IMR-90 (cell line): ENCODE results near the gene SMC4. TPM values are rescaled to one million over a fixed set of nuclear protein-coding genes. Genes with fewer than 3 reads are reported as not detected.

Source experiments
- ATAC-seq: fragments of 200-7000 bp; cut with Tn5 transposase; 2 replicates; pipeline ENCODE4 v1.9.1; 2020; ENCODE audit warnings: low read depth, mild to moderate bottlenecking, moderate library complexity
- BruUV-seq: library from RNA; stranded (reverse); fragments of 400-500 nt; replicated peaks from 2 replicates; lab custom pipeline; 2021; lab: Mats Ljungman, UMichigan
- CTCF ChIA-PET: fragments of 300-600 bp; formaldehyde crosslinking; extraction: SDS; loops from one replicate; lab custom pipeline; 2021; ENCODE audit warnings: antibody characterized with exemption; lab: Yijun Ruan, JAX
- POLR2A ChIA-PET: fragments of 300-600 bp; sonication (Branson Sonifier 250); formaldehyde crosslinking; loops from one replicate; lab custom pipeline; 2022; ENCODE audit warnings: antibody characterized with exemption; ENCODE audit not compliant: unreplicated experiment; lab: Charles Lee
- DNase-seq: peaks from one replicate; pipeline ENCODE4 v3.0.0; 2013
- H2AFZ ChIP-seq: replicated peaks from 2 replicates; pipeline ENCODE3; 2013; ENCODE audit warnings: low read length, mild to moderate bottlenecking; ENCODE audit not compliant: poor library complexity
- H2AK5ac ChIP-seq: 2 replicates; pipeline ENCODE4 v1.6.1; 2013; ENCODE audit warnings: low read depth, low read length, inconsistent platforms
- H2AK9ac ChIP-seq: replicated peaks from 2 replicates; pipeline ENCODE3; 2013; ENCODE audit warnings: mild to moderate bottlenecking, low read depth, low read length, moderate library complexity; ENCODE audit not compliant: poor library complexity
- H2BK120ac ChIP-seq: 2 replicates; pipeline ENCODE4 v1.6.1; 2013; ENCODE audit warnings: low read depth, low read length, inconsistent platforms
- H2BK15ac ChIP-seq: 3 replicates; pipeline ENCODE4 v1.6.1; 2013; ENCODE audit warnings: low read depth, low read length, inconsistent platforms
- H2BK20ac ChIP-seq: 2 replicates; pipeline ENCODE4 v1.6.1; 2013; ENCODE audit warnings: low read depth, mild to moderate bottlenecking, inconsistent platforms, low read length, moderate library complexity
- H2BK5ac ChIP-seq: 2 replicates; pipeline ENCODE4 v1.6.1; 2013; ENCODE audit warnings: mild to moderate bottlenecking, low read depth, low read length, inconsistent platforms; ENCODE audit not compliant: poor library complexity, severe bottlenecking
- H3K14ac ChIP-seq: replicated peaks from 2 replicates; pipeline ENCODE4 v1.6.1; 2013; ENCODE audit warnings: low read depth, low read length, inconsistent platforms
- H3K18ac ChIP-seq: 2 replicates; pipeline ENCODE4 v1.6.1; 2013; ENCODE audit warnings: low read depth, low read length, control low read depth
- H3K23ac ChIP-seq: 2 replicates; pipeline ENCODE4 v1.6.1; 2013; ENCODE audit warnings: low read depth, low read length, inconsistent platforms
- H3K27ac ChIP-seq: 2 replicates; pipeline ENCODE4 v1.5.1; 2013; ENCODE audit warnings: mild to moderate bottlenecking, control low read depth, low read length; ENCODE audit not compliant: insufficient read depth
- H3K27me3 ChIP-seq: 2 replicates; pipeline ENCODE4 v1.6.1; 2013; ENCODE audit warnings: low read length; ENCODE audit not compliant: control insufficient read depth, insufficient read depth
- H3K36me3 ChIP-seq: 2 replicates; pipeline ENCODE4 v1.6.1; 2013; ENCODE audit warnings: low read length, mixed read lengths; ENCODE audit not compliant: control insufficient read depth, insufficient read depth
- H3K4ac ChIP-seq: 2 replicates; pipeline ENCODE4 v1.6.1; 2013; ENCODE audit warnings: low read depth, low read length, inconsistent platforms
- H3K4me1 ChIP-seq: 2 replicates; pipeline ENCODE4 v1.6.1; 2013; ENCODE audit warnings: low read length, mixed read lengths; ENCODE audit not compliant: control insufficient read depth, insufficient read depth
- H3K4me2 ChIP-seq: 2 replicates; pipeline ENCODE4 v1.6.1; 2013; ENCODE audit warnings: low read depth, mild to moderate bottlenecking, control low read depth, low read length, moderate library complexity
- H3K4me3 ChIP-seq: 2 replicates; pipeline ENCODE4 v1.5.1; 2013; ENCODE audit warnings: low read depth, mild to moderate bottlenecking, control low read depth, low read length, moderate library complexity; ENCODE audit not compliant: insufficient read depth
- H3K56ac ChIP-seq: 2 replicates; pipeline ENCODE4 v1.6.1; 2013; ENCODE audit warnings: low read length, inconsistent platforms; ENCODE audit not compliant: insufficient read depth; ENCODE audit errors: extremely low read depth
- H3K79me1 ChIP-seq, 2 experiments: 2 replicates each; pipeline ENCODE4 v1.6.1; 2013; ENCODE audit warnings: low read length in 2 of 2, inconsistent platforms in 1 of 2, low read depth in 1 of 2
- H3K9ac ChIP-seq: 2 replicates; pipeline ENCODE4 v1.6.1; 2013; ENCODE audit warnings: low read depth, low read length, control low read depth
- H3K9me1 ChIP-seq: 2 replicates; pipeline ENCODE4 v1.6.1; 2013; ENCODE audit warnings: low read length, inconsistent platforms; ENCODE audit not compliant: insufficient read depth
- H3K9me3 ChIP-seq: 2 replicates; pipeline ENCODE4 v1.6.1; 2013; ENCODE audit warnings: low read length; ENCODE audit not compliant: control insufficient read depth, insufficient read depth
- H4K20me1 ChIP-seq: 2 replicates; pipeline ENCODE4 v1.6.1; 2013; ENCODE audit warnings: low read length, inconsistent platforms; ENCODE audit not compliant: insufficient read depth
- H4K5ac ChIP-seq: 2 replicates; pipeline ENCODE4 v1.6.1; 2013; ENCODE audit warnings: mild to moderate bottlenecking, low read depth, low read length, control low read depth
- H4K8ac ChIP-seq, 2 experiments: 2 replicates each; pipeline ENCODE4 v1.6.1; 2013; ENCODE audit warnings: low read depth in 2 of 2, low read length in 2 of 2, control low read depth in 1 of 2, inconsistent platforms in 1 of 2
- H4K91ac ChIP-seq: 2 replicates; pipeline ENCODE4 v1.6.1; 2013; ENCODE audit warnings: low read depth, low read length, inconsistent platforms; ENCODE audit not compliant: insufficient read depth
- BHLHE40 ChIP-seq: fragments of 150-350 bp; IDR thresholded peaks from 2 replicates; pipeline ENCODE4 v1.6.1; 2016; ENCODE audit warnings: mild to moderate bottlenecking, low read depth, low read length
- CHD1 ChIP-seq: IDR thresholded peaks from 2 replicates; pipeline ENCODE4 v1.6.1; 2012; ENCODE audit warnings: low read depth, low read length, improper control_type of control experiment
- CTCF ChIP-seq: conservative IDR thresholded peaks from 2 replicates; pipeline ENCODE4 v1.5.1; 2012; ENCODE audit warnings: mild to moderate bottlenecking, low read depth, low read length, improper control_type of control experiment
- ELK1 ChIP-seq: fragments of 150-350 bp; IDR thresholded peaks from 2 replicates; pipeline ENCODE4 v1.6.1; 2016; ENCODE audit warnings: low read depth, mild to moderate bottlenecking, low read length, moderate library complexity, borderline replicate concordance
- FOS ChIP-seq: fragments of 150-350 bp; IDR thresholded peaks from 2 replicates; pipeline ENCODE4 v1.6.1; 2016; ENCODE audit warnings: low read depth, low read length
- MAZ ChIP-seq: IDR thresholded peaks from 2 replicates; pipeline ENCODE4 v1.6.1; 2012; ENCODE audit warnings: low read depth, mild to moderate bottlenecking, low read length, improper control_type of control experiment, moderate library complexity, borderline replicate concordance
- NFE2L2 ChIP-seq: fragments of 150-350 bp; IDR thresholded peaks from 2 replicates; pipeline ENCODE4 v1.6.1; 2016; ENCODE audit warnings: low read depth, mild to moderate bottlenecking, low read length
- POLR2A ChIP-seq: IDR thresholded peaks from 2 replicates; pipeline ENCODE4 v1.6.1; 2012; ENCODE audit warnings: mild to moderate bottlenecking, low read depth, low read length
- RFX5 ChIP-seq: IDR thresholded peaks from 2 replicates; pipeline ENCODE4 v1.8.0; 2012; ENCODE audit warnings: low read depth, mild to moderate bottlenecking, low read length, moderate library complexity
- WGBS, 2 experiments: methylation state at CpG; one replicate each; pipeline versions ENCODE4 v1.1.5 to v1.1.7; 2013; ENCODE audit warnings: missing lambda C conversion rate in 2 of 2; ENCODE audit not compliant: insufficient read length in 1 of 2; ENCODE audit errors: extremely low coverage in 2 of 2; 5-methylcytosine and 5-hydroxymethylcytosine counted together
- dilution Hi-C: fragments of 300-500 bp; cut with HindIII; formaldehyde crosslinking; loops from one replicate; pipeline ENCODE4 v1.14.3; 2018; ENCODE audit warnings: low sequenced_read_pairs; ENCODE audit not compliant: unreplicated experiment
- in situ Hi-C: fragments of 300-500 bp; cut with MboI; formaldehyde crosslinking; loops from 3 replicates; pipeline ENCODE4 v1.14.3; 2019; ENCODE audit warnings: low sequenced_read_pairs, inconsistent platforms, mixed read lengths
- intact Hi-C: fragments of 100-400 bp; cut with micrococcal nuclease; formaldehyde crosslinking; loops from 2 replicates; pipeline ENCODE4 v1.10.0; 2022
- polyA plus RNA-seq, 3 experiments: library from polyadenylated mRNA; depleted of rRNA; stranded (reverse); fragments of >200 nt; gene quantifications; 2 replicates each; pipeline ENCODE4 v1.2.3, GENCODE V29; 2012; ENCODE audit warnings: low replicate concordance in 1 of 3
- total RNA-seq: library from RNA; depleted of rRNA; stranded (reverse); fragments of >200 nt; gene quantifications from 2 replicates; pipeline ENCODE4 v1.2.3, GENCODE V29; 2012
- TF ChIP-seq, protein P1 (sequence below): fragments of 150-350 bp; IDR thresholded peaks from 2 replicates; pipeline ENCODE4 v1.6.1; 2017; ENCODE audit warnings: mild to moderate bottlenecking, antibody characterized with exemption, low read length, low read depth

SMC4 gene
- total and polyA plus RNA-seq, 2 of the 4 experiments (the other 2 are of a cell fraction) = 48.8 to 50.1 TPM

DNA sequence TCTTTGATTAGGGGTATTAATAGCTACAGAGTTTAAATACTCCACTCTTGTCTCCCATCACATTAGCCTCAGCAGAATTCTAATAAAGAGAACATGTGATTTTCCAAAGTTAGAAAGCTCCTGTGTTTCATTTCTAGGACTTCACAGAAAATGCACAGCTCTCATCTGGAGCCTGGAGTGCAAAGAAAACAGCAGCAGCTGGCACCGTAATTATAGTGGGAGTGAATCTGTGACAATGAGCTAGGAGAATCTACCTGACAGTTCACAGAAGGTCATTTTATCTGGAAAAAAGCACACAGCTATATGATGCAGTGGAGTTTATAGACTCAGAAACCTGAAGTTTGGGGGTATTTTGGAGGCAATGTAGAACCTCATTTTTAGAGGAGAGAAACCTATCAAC is 55.5 kb downstream of the SMC4 start:
- dilution Hi-C loops = no loop called here
- WGBS, 2 experiments = no CpG with 5 or more reads among the region's 1 CpG

More for the DNA sequence above, 55.5 kb downstream of the SMC4 start:
- peaks cover 0 to 10% of the 10 kb centered on the region in 2 experiments; a peak in 2 of 4 replicates for H3K79me1 ChIP-seq
- H3K4me1 ChIP-seq = peaks cover 6% of the 10 kb centered on the region
- no peaks in the 10 kb centered on the region for H3K27me3 ChIP-seq
- ATAC-seq (no peak), DNase-seq (no peak)
- H2BK20ac ChIP-seq = no peak overlapping the region
- H3K9me1 ChIP-seq = peaks cover 3% of the 10 kb centered on the region; the same call in 1 of the 2 replicates
- H3K9me3 ChIP-seq = no peaks in the 10 kb centered on the region
- POLR2A ChIA-PET = no interaction called here
- H2BK15ac ChIP-seq = no peak overlapping the region
- no peak overlapping the region for H3K23ac ChIP-seq
- no peak overlapping the region for H4K8ac ChIP-seq
- H3K27ac ChIP-seq = no peak overlapping the region
- H3K9ac ChIP-seq = no peak overlapping the region
- CTCF ChIA-PET = no interaction called here
- H3K14ac ChIP-seq = no peak overlapping the region
- no peak overlapping the region for H2BK5ac ChIP-seq
- intact Hi-C loops (no loop called here), in situ Hi-C loops (no loop called here)
- H3K4ac ChIP-seq = no peak overlapping the region
- no peak overlapping the region for H3K4me3 ChIP-seq
- H3K36me3 ChIP-seq = no peaks in the 10 kb centered on the region
- no peak overlapping the region for H3K4me2 ChIP-seq
- H4K20me1 ChIP-seq = no peaks in the 10 kb centered on the region
- H2AK5ac ChIP-seq = no peak overlapping the region
- H2AFZ ChIP-seq = no peak overlapping the region
- no peak overlapping the region for H3K18ac ChIP-seq
- no peak overlapping the region for H4K5ac ChIP-seq
- no peak overlapping the region for H4K91ac ChIP-seq
- H2AK9ac ChIP-seq = no peak overlapping the region
- H3K56ac ChIP-seq = no peak overlapping the region
- no peak overlapping the region for H2BK120ac ChIP-seq
- BruUV-seq = no TSS peak
- TF ChIP-seq CTCF (no peak), MAZ (no peak), FOS (no peak), BHLHE40 (no peak), NFE2L2 (no peak), RFX5 (no peak), POLR2A (no peak), CHD1 (no peak), ELK1 (no peak)
- TF ChIP-seq, protein P1, sequence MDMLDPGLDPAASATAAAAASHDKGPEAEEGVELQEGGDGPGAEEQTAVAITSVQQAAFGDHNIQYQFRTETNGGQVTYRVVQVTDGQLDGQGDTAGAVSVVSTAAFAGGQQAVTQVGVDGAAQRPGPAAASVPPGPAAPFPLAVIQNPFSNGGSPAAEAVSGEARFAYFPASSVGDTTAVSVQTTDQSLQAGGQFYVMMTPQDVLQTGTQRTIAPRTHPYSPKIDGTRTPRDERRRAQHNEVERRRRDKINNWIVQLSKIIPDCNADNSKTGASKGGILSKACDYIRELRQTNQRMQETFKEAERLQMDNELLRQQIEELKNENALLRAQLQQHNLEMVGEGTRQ = no peak
